DMS 273 (cell line): ENCODE results near the gene MUC4.
"Not testable (repeated sequence)": the region's sequence is repeated elsewhere in the genome, so short reads cannot be mapped to it uniquely, and the experiment has no call there.

Experiments
- DNase-seq: peaks from one replicate; lab custom pipeline; 2025; ENCODE audit not compliant: unreplicated experiment; lab: John Stamatoyannopoulos, UW

The MUC4 gene

DNA sequence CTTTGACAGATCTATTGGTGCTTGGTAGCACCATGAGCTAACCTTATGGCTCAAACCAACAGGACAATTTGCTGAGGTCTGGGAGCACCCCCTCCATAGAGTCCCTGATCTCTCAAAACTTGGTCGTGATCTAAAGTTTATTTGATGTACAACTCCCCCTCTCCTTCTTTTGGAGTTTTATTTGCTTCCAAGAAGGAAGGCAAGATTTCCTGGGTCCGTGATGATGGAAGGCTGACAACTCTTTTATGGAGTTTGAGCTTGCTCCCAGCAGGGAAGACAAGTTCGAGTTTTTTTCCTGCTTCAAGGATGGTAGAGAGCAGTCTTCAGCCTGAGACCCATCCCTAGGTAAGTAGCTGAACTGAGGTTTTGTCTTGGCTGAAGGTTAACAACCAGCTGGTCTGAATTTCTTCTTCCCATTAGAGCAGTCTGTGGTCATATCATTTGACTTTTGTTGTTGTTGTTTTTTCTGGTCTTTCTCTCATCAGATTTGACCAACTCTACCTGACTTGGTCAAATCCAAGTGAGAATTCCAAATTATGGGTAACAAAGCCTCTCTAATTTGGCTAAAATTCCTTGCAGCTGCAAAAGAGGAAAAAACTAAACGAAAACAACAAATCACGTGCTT, 93.8 kb downstream of the MUC4 start:
- DNase-seq, result no peak

DNA sequence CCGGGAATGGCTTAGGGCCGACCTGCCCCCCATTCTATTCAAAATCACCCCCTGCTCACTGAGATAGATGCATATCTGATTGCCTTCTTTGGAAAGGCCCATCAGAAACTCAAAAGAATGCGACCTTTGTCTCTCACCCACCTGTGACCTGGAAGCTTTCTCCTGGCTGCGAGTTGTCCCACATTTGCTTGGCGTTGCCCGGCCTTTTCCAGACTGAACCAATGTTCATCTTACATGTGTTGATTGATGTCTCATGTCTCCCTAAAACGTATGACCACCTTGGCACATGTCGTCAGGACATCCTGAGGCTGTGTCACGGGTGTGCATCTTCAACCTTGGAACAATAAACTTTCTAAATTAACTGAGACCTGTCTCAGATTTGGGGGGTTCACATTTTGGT, 94.3 kb downstream of the MUC4 start:
- no peak for DNase-seq

GRCh38 chr3:195715583-195716266, 96.0 kb downstream of the MUC4 start:
- DNase-seq, result no peak

GRCh38 chr3:195715134-195715533, 96.6 kb downstream of the MUC4 start:
- DNase-seq, result no peak

- no peak for DNase-seq
These were observed 97.2 kb downstream of the MUC4 start for GRCh38 chr3:195714380-195715011.

DNA sequence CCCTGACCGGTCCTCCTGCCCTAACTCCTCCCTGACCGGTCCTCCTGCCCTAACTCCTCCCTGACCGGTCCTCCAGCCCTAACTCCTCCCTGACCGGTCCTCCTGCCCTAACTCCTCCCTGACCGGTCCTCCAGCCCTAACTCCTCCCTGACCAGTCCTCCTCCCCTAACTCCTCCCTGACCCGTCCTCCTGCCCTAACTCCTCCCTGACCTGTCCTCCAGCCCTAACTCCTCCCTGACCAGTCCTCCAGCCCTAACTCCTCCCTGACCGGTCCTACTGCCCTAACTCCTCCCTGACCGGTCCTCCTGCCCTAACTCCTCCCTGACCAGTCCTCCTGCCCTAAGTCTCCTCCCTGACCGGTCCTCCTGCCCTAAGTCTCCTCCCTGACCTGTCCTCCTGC, 98.6 kb downstream of the MUC4 start:
- DNase-seq, result not testable (repeated sequence)

- DNase-seq, result not testable (repeated sequence)
These were observed 99.2 kb downstream of the MUC4 start for GRCh38 chr3:195712535-195712910.

GRCh38 chr3:195711813-195712534, 99.8 kb downstream of the MUC4 start:
- DNase-seq, result no peak

DNA sequence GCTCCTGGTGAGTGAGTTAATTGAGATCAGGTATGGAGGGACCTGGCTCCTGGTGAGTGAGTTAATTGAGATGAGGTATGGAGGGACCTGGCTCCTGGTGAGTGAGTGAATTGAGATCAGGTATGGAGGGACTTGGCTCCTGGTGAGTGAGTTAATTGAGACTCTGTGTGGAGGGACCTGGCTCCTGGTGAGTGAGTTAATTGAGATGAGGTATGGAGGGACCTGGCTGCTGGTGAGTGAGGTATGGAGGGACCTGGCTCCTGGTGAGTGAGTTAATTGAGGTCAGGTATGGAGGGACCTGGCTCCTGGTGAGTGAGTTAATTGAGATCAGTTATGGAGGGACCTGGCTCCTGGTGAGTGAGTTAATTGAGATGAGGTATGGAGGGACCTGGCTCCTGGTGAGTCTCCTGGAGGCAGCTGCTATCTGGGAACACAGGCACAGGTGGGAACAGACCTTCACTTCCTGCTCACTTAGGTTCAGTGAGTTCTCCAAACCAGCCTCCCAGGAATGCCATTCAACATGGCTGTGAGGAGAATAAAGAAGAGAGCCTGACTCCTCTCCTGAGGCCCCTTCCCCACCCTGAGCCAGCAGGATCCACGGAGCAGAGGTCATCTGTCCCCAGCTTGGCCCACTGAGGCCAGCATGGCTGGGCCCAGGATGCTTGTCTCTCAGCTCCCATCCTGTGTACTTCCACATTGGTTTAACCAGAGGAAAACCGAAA, 100.5 kb downstream of the MUC4 start:
- not testable (repeated sequence) for DNase-seq

DNA sequence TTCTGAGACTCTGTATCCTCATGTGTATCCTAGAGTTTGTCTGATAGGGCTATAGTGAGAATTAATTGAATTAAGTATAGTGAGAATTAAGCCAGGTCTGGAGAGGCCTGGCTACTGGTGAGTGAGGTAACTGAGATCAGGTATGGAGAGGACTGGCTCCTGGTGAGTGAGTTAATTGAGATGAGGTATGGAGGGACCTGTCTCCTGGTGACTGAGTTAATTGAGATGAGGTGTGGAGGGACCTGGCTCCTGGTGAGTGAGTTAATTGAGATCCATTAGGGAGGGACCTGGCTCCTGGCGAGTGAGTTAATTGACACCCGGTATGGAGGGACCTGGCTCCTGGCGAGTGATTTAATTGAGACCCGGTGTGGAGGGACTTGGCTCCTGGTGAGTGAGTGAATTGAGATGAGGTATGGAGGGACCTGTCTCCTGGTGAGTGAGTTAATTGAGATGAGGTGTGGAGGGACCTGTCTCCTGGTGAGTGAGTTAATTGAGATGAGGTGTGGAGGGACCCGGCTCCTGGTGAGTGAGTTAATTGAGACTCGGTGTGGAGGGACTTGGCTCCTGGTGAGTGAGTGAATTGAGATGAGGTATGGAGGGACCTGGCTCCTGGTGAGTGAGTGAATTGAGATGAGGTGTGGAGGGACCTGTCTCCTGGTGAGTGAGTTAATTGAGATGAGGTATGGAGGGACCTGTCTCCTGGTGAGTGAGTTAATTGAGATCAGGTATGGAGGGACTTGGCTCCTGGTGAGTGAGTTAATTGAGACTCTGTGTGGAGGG, 101.4 kb downstream of the MUC4 start:
- DNase-seq, result not testable (repeated sequence)

GRCh38 chr3:195709676-195710085, 102.0 kb downstream of the MUC4 start:
- DNase-seq, result no peak

DNA sequence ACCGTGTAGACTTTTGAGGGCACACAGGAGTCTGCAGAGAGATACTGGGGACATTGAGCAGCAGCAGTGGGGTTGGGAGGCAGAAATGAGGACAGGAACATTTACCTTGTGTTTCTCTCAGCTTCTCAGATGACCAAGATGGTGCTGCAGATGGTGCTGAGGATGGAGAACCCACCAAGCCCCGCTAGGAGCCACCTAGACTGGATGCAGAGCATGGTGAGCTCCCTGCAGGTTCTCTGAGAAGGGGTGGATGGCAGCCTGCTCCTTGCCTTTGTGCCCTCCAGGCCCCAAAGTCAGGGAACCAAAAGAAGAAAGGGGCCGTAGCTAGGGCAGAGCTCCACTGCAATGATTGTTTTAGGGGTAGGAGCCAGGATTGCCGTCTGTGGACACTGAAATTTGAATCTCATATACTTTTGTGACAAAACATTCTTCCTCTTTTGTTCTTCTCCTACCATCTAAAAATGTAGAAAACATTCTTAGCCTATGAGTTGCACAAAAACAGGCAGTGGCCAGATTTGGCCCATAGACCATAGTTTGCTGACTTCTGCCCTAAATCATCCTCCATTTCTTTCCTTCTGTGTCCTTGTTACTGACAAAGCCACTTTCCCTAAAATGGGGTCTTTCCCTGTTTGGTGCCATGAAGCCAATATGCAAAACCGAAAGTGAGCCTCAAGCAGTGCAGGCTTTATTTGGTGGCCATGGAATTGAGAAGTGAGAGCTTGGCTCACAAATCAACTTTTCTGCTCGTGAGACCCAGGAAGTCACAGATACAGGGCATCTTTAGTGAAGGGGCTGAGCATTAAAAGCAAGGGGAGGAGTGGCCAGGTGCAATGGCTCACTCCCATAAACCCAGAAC, 102.9 kb downstream of the MUC4 start:
- DNase-seq, result no peak

DNA sequence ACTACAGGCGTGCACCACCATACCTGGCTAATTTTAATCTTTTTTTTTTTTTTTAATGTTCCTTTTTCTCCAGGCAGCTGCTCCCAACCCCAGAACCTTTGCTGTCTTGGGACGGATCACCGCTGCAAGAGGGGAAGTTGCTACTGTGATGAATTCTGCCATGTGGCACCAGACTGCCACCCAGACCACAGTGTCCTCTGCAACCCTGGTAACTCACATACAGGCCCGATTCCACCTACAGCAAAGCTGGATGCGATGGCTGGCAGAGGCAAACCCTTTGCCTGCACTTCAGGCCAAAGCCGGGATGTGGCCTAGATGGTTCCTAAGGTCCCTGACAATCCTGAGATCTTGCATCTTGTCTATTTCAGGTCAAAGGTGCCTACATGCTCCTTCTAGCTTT, 103.7 kb downstream of the MUC4 start:
- no peak for DNase-seq

- no peak for DNase-seq
These were observed 106.4 kb downstream of the MUC4 start for GRCh38 chr3:195705081-195705991.

GRCh38 chr3:195704433-195704999, 107.2 kb downstream of the MUC4 start:
- DNase-seq, result no peak

DNA sequence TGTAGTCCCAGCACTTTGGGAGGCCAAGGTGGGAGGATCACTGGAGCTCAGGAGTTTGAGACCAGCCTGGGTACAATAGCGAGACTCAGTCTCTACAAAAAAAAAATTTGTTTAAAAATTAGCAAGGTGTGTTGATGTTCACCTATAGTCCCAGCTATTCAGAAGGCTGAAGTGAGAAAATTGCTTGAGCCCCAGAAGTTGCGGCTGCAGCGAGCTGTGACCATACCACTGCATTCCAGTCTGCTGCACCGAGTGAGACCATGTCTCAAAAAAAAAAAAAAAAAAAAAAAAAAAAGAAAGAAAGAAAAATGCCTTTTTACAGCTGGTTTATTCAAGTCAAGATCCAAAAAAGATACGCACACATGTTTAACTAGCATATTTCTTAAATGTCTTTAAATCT, 108.0 kb downstream of the MUC4 start:
- no peak for DNase-seq

- no peak for DNase-seq
These were observed 110.5 kb downstream of the MUC4 start for GRCh38 chr3:195701042-195701915.
